H1 (cell line): ENCODE data around the gene RBM4B. TPM values are rescaled to one million over a fixed set of nuclear protein-coding genes. Genes with fewer than 3 reads are reported as not detected.

Experiments used
- CTCF ChIA-PET: fragments of 300-600 bp; sonication (Branson Sonifier 250); formaldehyde crosslinking; loops from one replicate; lab custom pipeline; 2021; ENCODE audit not compliant: partially characterized antibody; lab: Charles Lee
- POLR2A ChIA-PET: fragments of 300-600 bp; sonication (Branson Sonifier 250); formaldehyde crosslinking; loops from one replicate; lab custom pipeline; 2021; ENCODE audit warnings: inconsistent platforms; ENCODE audit not compliant: partially characterized antibody; lab: Charles Lee
- DNase-seq, 2 experiments: peaks; one replicate each; pipeline versions ENCODE4 v3.0.0 to v3.0.0-alpha.2; 2010 to 2022; ENCODE audit warnings: low spot score in 2 of 2, low read depth in 1 of 2, mixed read lengths in 1 of 2
- FAIRE-seq: peaks from 2 replicates; lab custom pipeline; 2011; peaks lifted over from hg19 to GRCh38; lab: Jason Lieb, UNC
- H2AFZ ChIP-seq: 2 replicates; pipeline ENCODE4 v1.8.1; 2012; ENCODE audit warnings: low read length, inconsistent platforms
- H2AK5ac ChIP-seq: 2 replicates; pipeline ENCODE4 v1.6.1; 2013; ENCODE audit warnings: low read depth, low read length
- H2BK120ac ChIP-seq: replicated peaks from 2 replicates; pipeline ENCODE3; 2013; ENCODE audit warnings: low read depth, low read length, inconsistent platforms
- H2BK12ac ChIP-seq: 2 replicates; pipeline ENCODE4 v1.6.1; 2013; ENCODE audit warnings: low read depth, low read length
- H2BK15ac ChIP-seq: 2 replicates; pipeline ENCODE4 v1.6.1; 2013; ENCODE audit warnings: low read length
- H2BK20ac ChIP-seq: 2 replicates; pipeline ENCODE4 v1.6.1; 2013; ENCODE audit warnings: low read length
- H2BK5ac ChIP-seq: 2 replicates; pipeline ENCODE4 v1.6.1; 2013; ENCODE audit warnings: low read depth, low read length
- H3K14ac ChIP-seq: 2 replicates; pipeline ENCODE4 v1.6.1; 2013; ENCODE audit warnings: inconsistent platforms; ENCODE audit not compliant: insufficient read length
- H3K18ac ChIP-seq: 2 replicates; pipeline ENCODE4 v1.6.1; 2013; ENCODE audit warnings: low read length; ENCODE audit errors: extremely low read depth
- H3K23ac ChIP-seq: 2 replicates; pipeline ENCODE4 v1.6.1; 2013; ENCODE audit warnings: inconsistent platforms; ENCODE audit not compliant: insufficient read length
- H3K23me2 ChIP-seq: 2 replicates; pipeline ENCODE4 v1.6.1; 2013; ENCODE audit warnings: low read depth, low read length
- H3K27ac ChIP-seq: 2 replicates; pipeline ENCODE4 v1.6.1; 2011; ENCODE audit warnings: low read depth, low read length, inconsistent platforms
- H3K27me3 ChIP-seq, 4 experiments: replicated peaks in 1 of 4; 1 replicate in 1 of 4; 2 replicates in 3 of 4; pipeline versions ENCODE4 v1.6.1 to v1.8.1; 2011 to 2013; ENCODE audit warnings: low read length in 3 of 4, mild to moderate bottlenecking in 3 of 4, inconsistent platforms in 2 of 4, mixed read lengths in 2 of 4, moderate library complexity in 1 of 4; ENCODE audit not compliant: control insufficient read depth in 3 of 4, insufficient read depth in 3 of 4; ENCODE audit errors: extremely low read depth in 1 of 4
- H3K36me3 ChIP-seq, 4 experiments: 2 replicates each; pipeline versions ENCODE4 v1.6.1 to v1.8.1; 2011 to 2013; ENCODE audit warnings: mild to moderate bottlenecking in 4 of 4, low read length in 3 of 4, moderate library complexity in 2 of 4, control low read depth in 1 of 4, inconsistent platforms in 1 of 4; ENCODE audit not compliant: insufficient read depth in 4 of 4, control insufficient read depth in 2 of 4
- H3K4ac ChIP-seq: replicated peaks from 2 replicates; pipeline ENCODE3; 2013; ENCODE audit warnings: low read length, low read depth, mixed read lengths, inconsistent platforms; ENCODE audit not compliant: insufficient read length
- H3K4me1 ChIP-seq, 4 experiments: replicated peaks in 1 of 4; 1 replicate in 1 of 4; 2 replicates in 3 of 4; pipeline versions ENCODE4 v1.6.1 to v1.8.1; 2011 to 2013; ENCODE audit warnings: low read length in 3 of 4, inconsistent platforms in 2 of 4, mixed read lengths in 1 of 4; ENCODE audit not compliant: insufficient read depth in 4 of 4, control insufficient read depth in 3 of 4
- H3K4me2 ChIP-seq, 2 experiments: 2 replicates each; pipeline versions ENCODE4 v1.6.1 to v1.8.1; 2011 to 2013; ENCODE audit warnings: low read depth in 2 of 2, low read length in 2 of 2, control low read depth in 1 of 2, inconsistent platforms in 1 of 2, mild to moderate bottlenecking in 1 of 2; ENCODE audit not compliant: insufficient read depth in 1 of 2
- H3K4me3 ChIP-seq, 4 experiments: fragments of 200-600, 300-600 bp in 1 of 4; sonication (generic), shearing (Covaris generic), sonication (Bioruptor Twin) in 1 of 4; 2 replicates each; pipeline versions ENCODE4 v1.5.1 to v1.8.1; 2011 to 2016; ENCODE audit warnings: low read length in 4 of 4, low read depth in 3 of 4, control low read depth in 2 of 4, inconsistent platforms in 2 of 4, mild to moderate bottlenecking in 2 of 4, mixed read lengths in 1 of 4, moderate library complexity in 1 of 4; ENCODE audit not compliant: insufficient read depth in 2 of 4; ENCODE audit errors: extremely low read depth in 1 of 4
- H3K56ac ChIP-seq: replicated peaks from 2 replicates; pipeline ENCODE3; 2013; ENCODE audit warnings: low read depth, mild to moderate bottlenecking, mixed read lengths, low read length, inconsistent platforms; ENCODE audit not compliant: insufficient read length
- H3K79me1 ChIP-seq: 2 replicates; pipeline ENCODE4 v1.6.1; 2013; ENCODE audit warnings: low read depth, low read length, control low read depth
- H3K79me2 ChIP-seq, 2 experiments: 2 replicates each; pipeline versions ENCODE4 v1.6.1 to v1.8.1; 2012 to 2013; ENCODE audit warnings: low read length in 2 of 2, mild to moderate bottlenecking in 2 of 2, inconsistent platforms in 1 of 2; ENCODE audit not compliant: insufficient read depth in 2 of 2, control insufficient read depth in 1 of 2
- H3K9ac ChIP-seq, 4 experiments: replicated peaks in 1 of 4; 1 replicate in 1 of 4; 2 replicates in 3 of 4; pipeline versions ENCODE4 v1.6.1 to v1.8.1; 2011 to 2013; ENCODE audit warnings: low read depth in 3 of 4, low read length in 3 of 4, control low read depth in 2 of 4, mild to moderate bottlenecking in 2 of 4, moderate library complexity in 2 of 4, inconsistent platforms in 1 of 4; ENCODE audit errors: extremely low read depth in 1 of 4
- H3K9me3 ChIP-seq, 2 experiments: 2 replicates each; pipeline versions ENCODE4 v1.6.1 to v1.8.1; 2012 to 2013; ENCODE audit warnings: mild to moderate bottlenecking in 2 of 2, moderate library complexity in 2 of 2, control low read depth in 1 of 2, inconsistent platforms in 1 of 2, low read depth in 1 of 2, low read length in 1 of 2, mixed read lengths in 1 of 2; ENCODE audit not compliant: insufficient read depth in 2 of 2
- H4K20me1 ChIP-seq, 2 experiments: replicated peaks in 1 of 2; 2 replicates each; pipeline versions ENCODE3 to v1.8.1; 2011 to 2013; ENCODE audit warnings: inconsistent platforms in 2 of 2, low read length in 2 of 2, mild to moderate bottlenecking in 1 of 2; ENCODE audit not compliant: insufficient read depth in 2 of 2, control insufficient read depth in 1 of 2
- H4K5ac ChIP-seq: 2 replicates; pipeline ENCODE4 v1.6.1; 2013; ENCODE audit warnings: low read length, low read depth, mixed read lengths, inconsistent platforms; ENCODE audit not compliant: insufficient read length
- H4K8ac ChIP-seq: 2 replicates; pipeline ENCODE4 v1.8.0; 2013; ENCODE audit warnings: mild to moderate bottlenecking, moderate library complexity, low read length, inconsistent platforms; ENCODE audit not compliant: insufficient read depth; ENCODE audit errors: extremely low read depth
- H4K91ac ChIP-seq: replicated peaks from 2 replicates; pipeline ENCODE3; 2013; ENCODE audit warnings: low read length, mixed read lengths, inconsistent platforms; ENCODE audit not compliant: insufficient read length
- ASH2L ChIP-seq: fragments of 200-600, 300-600 bp; sonication (generic); IDR thresholded peaks from one replicate; pipeline ENCODE4 v1.7.1; 2017; ENCODE audit warnings: low read length
- BCL11A ChIP-seq, 2 experiments: IDR thresholded peaks; one replicate each; pipeline ENCODE4 v1.6.1; 2011; ENCODE audit warnings: low read depth in 2 of 2, low read length in 2 of 2, mild to moderate bottlenecking in 2 of 2
- CBX5 ChIP-seq: fragments of 300-800, 300-1000 bp; sonication (generic); IDR thresholded peaks from 2 replicates; pipeline ENCODE4 v1.7.1; 2016; ENCODE audit warnings: antibody characterized with exemption, low read length, low read depth
- EGR1 ChIP-seq: IDR thresholded peaks from 2 replicates; pipeline ENCODE4 v1.6.1; 2011; ENCODE audit warnings: low read depth, low read length, borderline replicate concordance
- EP300 ChIP-seq, 2 experiments: IDR thresholded peaks; 1 replicate in 1 of 2; 2 replicates in 1 of 2; pipeline ENCODE4 v1.6.1; 2011 to 2012; ENCODE audit warnings: low read depth in 2 of 2, low read length in 2 of 2, mild to moderate bottlenecking in 2 of 2, borderline replicate concordance in 1 of 2, inconsistent platforms in 1 of 2, moderate library complexity in 1 of 2
- NANOG ChIP-seq: IDR thresholded peaks from 2 replicates; pipeline ENCODE4 v1.6.1; 2011; ENCODE audit warnings: low read length, low read depth, mild to moderate bottlenecking, inconsistent platforms; ENCODE audit not compliant: insufficient read depth, poor library complexity, severe bottlenecking
- PHF8 ChIP-seq: fragments of 200-600 bp; sonication (generic); conservative IDR thresholded peaks from 2 replicates; pipeline ENCODE4 v1.7.1; 2012; ENCODE audit warnings: low read depth, mild to moderate bottlenecking, inconsistent platforms, low read length, moderate library complexity
- TBP ChIP-seq: IDR thresholded peaks from 2 replicates; pipeline ENCODE4 v1.6.1; 2011; ENCODE audit warnings: low read depth, low read length, improper control_type of control experiment
- TCF12 ChIP-seq: IDR thresholded peaks from 2 replicates; pipeline ENCODE4 v1.6.1; 2011; ENCODE audit warnings: low read depth, mild to moderate bottlenecking, low read length
- WGBS, 2 experiments: shearing (Covaris generic) in 1 of 2; methylation state at CpG; one replicate each; pipeline versions ENCODE4 v1.1.6 to v1.1.7; 2013 to 2015; ENCODE audit warnings: low lambda C conversion rate in 2 of 2, mixed read lengths in 2 of 2, inconsistent platforms in 1 of 2, low coverage in 1 of 2, missing lambda C conversion rate in 1 of 2; ENCODE audit not compliant: insufficient replicate concordance in 2 of 2, insufficient coverage in 1 of 2, insufficient read length in 1 of 2; ENCODE audit errors: extremely low coverage in 1 of 2, missing lambda C conversion rate in 1 of 2; 5-methylcytosine and 5-hydroxymethylcytosine counted together
- polyA plus RNA-seq, 7 experiments: library from polyadenylated mRNA; depleted of rRNA in 3 of 7; stranded (reverse) in 5 of 7; unstranded in 2 of 7; fragments of >200 nt in 5 of 7; fragments of 200-250 nt in 2 of 7; gene quantifications; 1 replicate in 5 of 7; 2 replicates in 1 of 7; 4 replicates in 1 of 7; pipeline versions ENCODE4 v1.2.1 to v1.2.3, GENCODE V29; 2011 to 2013; ENCODE audit warnings: missing spikeins in 2 of 7, mixed read lengths in 2 of 7
- total RNA-seq: library from RNA; stranded (reverse); fragmentation: NEBNext Ultra II Directional; extraction: Animal tissue kit (Norgen Biotek cat#: 25700); gene quantifications from 2 replicates; pipeline ENCODE4 v1.2.1, GENCODE V29; 2021
- TF ChIP-seq, protein P1 (sequence below): IDR thresholded peaks from 2 replicates; pipeline ENCODE4 v1.6.1; 2012; ENCODE audit warnings: inconsistent platforms

The RBM4B gene
- total and polyA plus RNA-seq, 2 of the 8 experiments (the other 6 are each of a cell fraction or from before 2014, with no cell fraction given): 27.5 to 30.5 TPM

DNA sequence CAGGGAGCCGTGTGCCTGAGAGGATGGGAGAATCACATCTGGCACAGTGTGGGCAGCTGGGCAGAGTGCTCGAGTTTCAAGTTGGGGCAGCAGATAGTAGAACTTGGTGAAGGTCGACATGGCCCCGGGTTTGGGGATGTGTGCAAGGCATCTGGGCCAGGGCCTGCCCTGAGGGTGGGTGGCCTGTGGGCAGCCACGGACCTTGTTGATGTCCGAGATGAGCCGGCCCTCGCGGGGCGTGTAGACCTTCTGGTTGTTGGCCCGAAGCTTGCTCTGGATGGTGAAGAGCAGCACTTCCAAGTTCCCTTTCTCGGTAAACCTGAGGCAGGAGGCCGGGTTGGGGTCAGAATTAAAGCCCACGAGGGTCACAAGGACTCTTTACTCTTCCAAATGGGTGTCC is 31.0 kb upstream of the RBM4B start:
- H2AK5ac ChIP-seq: no peak overlapping the region
- H2AFZ ChIP-seq: no peak overlapping the region
- H3K4me1 ChIP-seq: no peaks in the 10 kb centered on the region
- ChIA-PET POLR2A (interaction anchor here (0.9 to 1.6 kb wide), 2 partner anchors 31 to 35 kb away, joined by 3 to 5 read pairs; partner anchors contain the start of gene RBM4B), CTCF (interaction anchor here (1.5 to 1.7 kb wide), 2 partner anchors 12 to 16 kb away, joined by 4 to 5 read pairs; no protein-coding TSS in a partner anchor)
- H3K18ac ChIP-seq: no peak overlapping the region
- H3K23me2 ChIP-seq: no peaks in the 10 kb centered on the region
- H4K20me1 ChIP-seq: no peaks in the 10 kb centered on the region
- no peaks in the 10 kb centered on the region for H3K27me3 ChIP-seq
- WGBS, 2 experiments: 96% methylated on average over 14 of the region's 14 CpGs; no CpG with 5 or more reads in 1 of the 2 experiments
- H2BK5ac ChIP-seq: no peak overlapping the region
- H2BK120ac ChIP-seq: no peak overlapping the region
- no peaks in the 10 kb centered on the region for H3K79me1 ChIP-seq
- H4K91ac ChIP-seq: no peak overlapping the region
- no peak overlapping the region for H4K8ac ChIP-seq
- no peak overlapping the region for H3K4me3 ChIP-seq
- H2BK20ac ChIP-seq: no peak overlapping the region
- H3K14ac ChIP-seq: no peak overlapping the region
- H3K9ac ChIP-seq: no peak overlapping the region
- DNase-seq (no peak), FAIRE-seq (no peak)
- H3K36me3 ChIP-seq: peaks cover 16 to 69% (median 55%) of the 10 kb centered on the region in 4 experiments
- no peak overlapping the region for H3K4me2 ChIP-seq
- no peak overlapping the region for H3K23ac ChIP-seq
- no peak overlapping the region for H4K5ac ChIP-seq
- H3K9me3 ChIP-seq: no peaks in the 10 kb centered on the region
- no peak overlapping the region for H3K27ac ChIP-seq
- no peak overlapping the region for H2BK15ac ChIP-seq
- H3K79me2 ChIP-seq: no peaks in the 10 kb centered on the region
- H3K56ac ChIP-seq: no peak overlapping the region
- H3K4ac ChIP-seq: no peak overlapping the region
- H2BK12ac ChIP-seq: no peak overlapping the region
- no peak for TF ChIP-seq EP300 (IDR thresholded peaks at IDR 0.05; ENCODE audit: borderline replicate concordance in 1 of 2, low read depth in 2 of 2, low read length in 2 of 2)
- TF ChIP-seq EGR1: no peak
- TF ChIP-seq ASH2L: no peak
- no peak for TF ChIP-seq CBX5
- no peak for TF ChIP-seq NANOG
- TF ChIP-seq, protein P1, sequence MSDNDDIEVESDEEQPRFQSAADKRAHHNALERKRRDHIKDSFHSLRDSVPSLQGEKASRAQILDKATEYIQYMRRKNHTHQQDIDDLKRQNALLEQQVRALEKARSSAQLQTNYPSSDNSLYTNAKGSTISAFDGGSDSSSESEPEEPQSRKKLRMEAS: no peak
- no peak for TF ChIP-seq PHF8
- no peak for TF ChIP-seq TBP
- no peak for TF ChIP-seq TCF12
- no peak for TF ChIP-seq BCL11A (IDR thresholded peaks at IDR 0.05; ENCODE audit: low read depth in 2 of 2, low read length in 2 of 2)
